Loucy (cell line): ENCODE measurements around the gene CATSPERD.

Source experiments
- H2AFZ ChIP-seq: fragments of 200-600 bp; sonication (generic); 2 replicates; pipeline ENCODE4 v1.6.0; 2016; ENCODE audit warnings: antibody characterized with exemption, mild to moderate bottlenecking, low read length, moderate library complexity
- H3F3A ChIP-seq: fragments of 200-600 bp; 2 replicates; pipeline ENCODE4 v1.6.0; 2016; ENCODE audit warnings: antibody characterized with exemption, low read depth, mild to moderate bottlenecking
- H3K27me3 ChIP-seq: fragments of 200-600 bp; sonication (generic); 2 replicates; pipeline ENCODE4 v1.6.1; 2014; ENCODE audit warnings: low read length, mild to moderate bottlenecking; ENCODE audit not compliant: insufficient read depth, poor library complexity, severe bottlenecking
- H3K36me3 ChIP-seq: fragments of 200-600 bp; sonication (generic); 2 replicates; pipeline ENCODE4 v1.6.1; 2016; ENCODE audit warnings: low read length; ENCODE audit not compliant: insufficient read depth
- H3K4me1 ChIP-seq: fragments of 200-600 bp; sonication (generic); 2 replicates; pipeline ENCODE4 v1.5.1; 2014; ENCODE audit warnings: low read length, mild to moderate bottlenecking; ENCODE audit not compliant: insufficient read depth, poor library complexity, severe bottlenecking
- H3K4me2 ChIP-seq: fragments of 200-600 bp; sonication (generic); 2 replicates; pipeline ENCODE4 v1.6.0; 2014; ENCODE audit warnings: antibody characterized with exemption, low read length, low read depth, mild to moderate bottlenecking; ENCODE audit not compliant: poor library complexity, severe bottlenecking
- H3K4me3 ChIP-seq: fragments of 200-600 bp; sonication (generic); 2 replicates; pipeline ENCODE4 v1.5.1; 2014; ENCODE audit warnings: low read length, mild to moderate bottlenecking, mixed read lengths; ENCODE audit not compliant: poor library complexity, severe bottlenecking
- H3K79me2 ChIP-seq: fragments of 200-600 bp; sonication (generic); 2 replicates; pipeline ENCODE4 v1.6.1; 2014; ENCODE audit warnings: low read length; ENCODE audit not compliant: insufficient read depth
- H3K9ac ChIP-seq: fragments of 200-600 bp; sonication (generic); 2 replicates; pipeline ENCODE4 v1.6.0; 2014; ENCODE audit warnings: mild to moderate bottlenecking, low read depth, low read length, moderate library complexity; ENCODE audit not compliant: poor library complexity, severe bottlenecking
- H3K9me2 ChIP-seq: fragments of 200-600 bp; sonication (generic); replicated peaks from 2 replicates; pipeline ENCODE4 v1.6.1; 2016; ENCODE audit warnings: low read depth, low read length, mixed read lengths
- H3K9me3 ChIP-seq: fragments of 200-600 bp; sonication (generic); 2 replicates; pipeline ENCODE4 v1.6.1; 2014; ENCODE audit warnings: mild to moderate bottlenecking, antibody characterized with exemption, low read length, low read depth; ENCODE audit not compliant: insufficient read depth
- H4K20me1 ChIP-seq: fragments of 200-600 bp; sonication (generic); 2 replicates; pipeline ENCODE4 v1.6.0; 2014; ENCODE audit warnings: antibody characterized with exemption, low read length, mild to moderate bottlenecking; ENCODE audit not compliant: insufficient read depth, poor library complexity, severe bottlenecking
- CTCF ChIP-seq: fragments of 200-600 bp; sonication (generic); conservative IDR thresholded peaks from 2 replicates; pipeline ENCODE4 v1.5.1; 2014; ENCODE audit warnings: mild to moderate bottlenecking, antibody characterized with exemption, low read length
- EZH2phosphoT487 ChIP-seq: fragments of 200-600 bp; IDR thresholded peaks from 2 replicates; pipeline ENCODE4 v1.6.1; 2018; ENCODE audit warnings: antibody characterized with exemption, mild to moderate bottlenecking, moderate library complexity, borderline replicate concordance

The CATSPERD gene

DNA sequence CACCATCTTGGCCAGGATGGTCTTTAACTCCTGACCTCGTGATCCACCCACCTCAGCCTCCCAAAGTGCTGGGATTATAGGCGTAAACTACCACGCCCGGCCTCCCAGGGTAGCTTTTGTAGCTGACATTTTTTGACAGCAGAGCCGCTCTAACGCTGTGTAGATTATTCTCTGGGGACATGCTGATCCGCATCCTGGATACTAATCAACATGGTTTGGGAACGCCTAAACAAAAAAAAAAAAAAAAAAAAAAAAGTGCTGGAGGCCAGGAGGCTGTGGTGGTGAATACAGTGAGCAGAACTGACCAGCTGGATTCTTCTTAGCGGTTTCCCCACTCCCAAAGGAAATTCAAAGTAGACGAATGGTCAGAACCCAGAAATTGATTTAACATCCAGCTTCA, 5.6 kb upstream of the CATSPERD start:
- no peaks in the 10 kb centered on the region for H3K9me2 ChIP-seq
- peaks cover 60% of the 10 kb centered on the region for H3K79me2 ChIP-seq

GRCh38 chr19:5717215-5717935, 3.1 kb upstream of the CATSPERD start:
- H3F3A ChIP-seq, result no peaks in the 10 kb centered on the region

More for the DNA sequence above, 5.6 kb upstream of the CATSPERD start:
- TF ChIP-seq EZH2phosphoT487 (no peak), CTCF (no peak)
- Histone ChIP-seq H3K36me3 (peaks cover 39% of the 10 kb centered on the region; the same call in 1 of the 2 replicates), H3K4me1 (peaks cover 22% of the 10 kb centered on the region), H3K9me3 (no peaks in the 10 kb centered on the region), H3K4me3 (no peak overlapping the region), H2AFZ (no peak overlapping the region), H3K9ac (no peak overlapping the region), H3K4me2 (no peak overlapping the region), H3F3A (no peaks in the 10 kb centered on the region), H4K20me1 (peaks cover 44% of the 10 kb centered on the region), H3K27me3 (no peaks in the 10 kb centered on the region)

GRCh38 chr19:5718037-5718578, 2.3 kb upstream of the CATSPERD start:
- no peaks in the 10 kb centered on the region for H3K9me2 ChIP-seq
- H3K36me3 ChIP-seq, result peaks cover 11% of the 10 kb centered on the region; the same call in 1 of the 2 replicates
- peak overlapping the region; percentile 92 for H3K9ac ChIP-seq
- TF ChIP-seq EZH2phosphoT487 (no peak), CTCF (no peak)
- peaks cover 42% of the 10 kb centered on the region for H4K20me1 ChIP-seq
- H3F3A ChIP-seq, result no peaks in the 10 kb centered on the region
- H3K27me3 ChIP-seq, result no peaks in the 10 kb centered on the region
- peaks cover 60% of the 10 kb centered on the region for H3K79me2 ChIP-seq
- H2AFZ ChIP-seq, result no peak overlapping the region
- H3K4me1 ChIP-seq, result peaks cover 22% of the 10 kb centered on the region
- H3K4me2 ChIP-seq, result peak overlapping the region; percentile 93
- H3K9me3 ChIP-seq, result no peaks in the 10 kb centered on the region
- peak overlapping the region; percentile 100 for H3K4me3 ChIP-seq

More at GRCh38 chr19:5717215-5717935, 3.1 kb upstream of the CATSPERD start:
- H3K4me2 ChIP-seq, result peak overlapping the region; percentile 93
- H3K27me3 ChIP-seq, result no peaks in the 10 kb centered on the region
- peaks cover 18% of the 10 kb centered on the region; the same call in 1 of the 2 replicates for H3K36me3 ChIP-seq
- TF ChIP-seq CTCF (no peak), EZH2phosphoT487 (no peak)
- H3K9ac ChIP-seq, result peak overlapping the region; percentile 92
- H3K79me2 ChIP-seq, result peaks cover 60% of the 10 kb centered on the region
- H3K4me1 ChIP-seq, result peaks cover 22% of the 10 kb centered on the region
- H2AFZ ChIP-seq, result no peak overlapping the region
- peak overlapping the region; percentile 100 for H3K4me3 ChIP-seq
- H4K20me1 ChIP-seq, result peaks cover 44% of the 10 kb centered on the region
- no peaks in the 10 kb centered on the region for H3K9me3 ChIP-seq
- no peaks in the 10 kb centered on the region for H3K9me2 ChIP-seq
